ENCODE measurements around the gene LIPM. TPM values are rescaled to one million over a fixed set of nuclear protein-coding genes. Genes with fewer than 3 reads are reported as not detected.

Gene LIPM
- total RNA-seq, 1 experiment from 2014 or later, result not detected

GRCh38 chr10:88830643-88831268 lies 28.2 kb downstream of the LIPM start:
- POLR2A ChIA-PET (ENCODE audit: unreplicated experiment), result no interaction called here
- H4K20me1 ChIP-seq (ENCODE audit: low read length), result no peaks in the 10 kb centered on the region
- H3K79me2 ChIP-seq (ENCODE audit: low read length), result no peaks in the 10 kb centered on the region
- no peaks in the 10 kb centered on the region for H3K9me3 ChIP-seq (ENCODE audit: low read length)
- H3K36me3 ChIP-seq (ENCODE audit: low read depth, low read length), result no peaks in the 10 kb centered on the region
- H2AFZ ChIP-seq (ENCODE audit: low read length), result no peak overlapping the region
- no peaks in the 10 kb centered on the region for H3K9me2 ChIP-seq (replicated peaks; ENCODE audit: low read length)
- CTCF ChIA-PET, result no interaction called here
- no peak overlapping the region for H3K9ac ChIP-seq (ENCODE audit: low read length)
- DNase-seq (no peak), ATAC-seq (no peak)
- no peaks in the 10 kb centered on the region for H3K4me1 ChIP-seq (ENCODE audit: insufficient read depth, low read length)
- H3K27ac ChIP-seq (ENCODE audit: low read length), result no peak overlapping the region
- no peak overlapping the region for H3K4me3 ChIP-seq (ENCODE audit: low read length)
- intact Hi-C loops (cut with micrococcal nuclease), result no loop called here
- no peaks in the 10 kb centered on the region for H3K27me3 ChIP-seq (ENCODE audit: low read length)
- BruUV-seq (replicated peaks), result no TSS peak
- TF ChIP-seq EZH2 (IDR thresholded peaks at IDR 0.05; ENCODE audit: low read length, unreplicated experiment), result no peak
- no peaks in the 10 kb centered on the region for H3F3A ChIP-seq (ENCODE audit: low read length, unreplicated experiment)
- H3K4me2 ChIP-seq (ENCODE audit: low read length), result no peak overlapping the region

GRCh38 chr10:88831709-88832108 lies 29.2 kb downstream of the LIPM start:
- TF ChIP-seq, protein P1, sequence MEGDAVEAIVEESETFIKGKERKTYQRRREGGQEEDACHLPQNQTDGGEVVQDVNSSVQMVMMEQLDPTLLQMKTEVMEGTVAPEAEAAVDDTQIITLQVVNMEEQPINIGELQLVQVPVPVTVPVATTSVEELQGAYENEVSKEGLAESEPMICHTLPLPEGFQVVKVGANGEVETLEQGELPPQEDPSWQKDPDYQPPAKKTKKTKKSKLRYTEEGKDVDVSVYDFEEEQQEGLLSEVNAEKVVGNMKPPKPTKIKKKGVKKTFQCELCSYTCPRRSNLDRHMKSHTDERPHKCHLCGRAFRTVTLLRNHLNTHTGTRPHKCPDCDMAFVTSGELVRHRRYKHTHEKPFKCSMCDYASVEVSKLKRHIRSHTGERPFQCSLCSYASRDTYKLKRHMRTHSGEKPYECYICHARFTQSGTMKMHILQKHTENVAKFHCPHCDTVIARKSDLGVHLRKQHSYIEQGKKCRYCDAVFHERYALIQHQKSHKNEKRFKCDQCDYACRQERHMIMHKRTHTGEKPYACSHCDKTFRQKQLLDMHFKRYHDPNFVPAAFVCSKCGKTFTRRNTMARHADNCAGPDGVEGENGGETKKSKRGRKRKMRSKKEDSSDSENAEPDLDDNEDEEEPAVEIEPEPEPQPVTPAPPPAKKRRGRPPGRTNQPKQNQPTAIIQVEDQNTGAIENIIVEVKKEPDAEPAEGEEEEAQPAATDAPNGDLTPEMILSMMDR (conservative IDR thresholded peaks at IDR 0.05; ENCODE audit: low read depth, low read length), result no peak
- TF ChIP-seq EZH2phosphoT487 (IDR thresholded peaks at IDR 0.05; ENCODE audit: borderline replicate concordance, low read length), result no peak
- TF ChIP-seq EZH2 (IDR thresholded peaks at IDR 0.05; ENCODE audit: low read length, unreplicated experiment), result no peak
- intact Hi-C loops (cut with micrococcal nuclease), result no loop called here
- no peak for DNase-seq
- H3K27me3 ChIP-seq (ENCODE audit: low read length), result no peaks in the 10 kb centered on the region
- no peaks in the 10 kb centered on the region for H3K9me3 ChIP-seq (ENCODE audit: low read length)
- H3K79me2 ChIP-seq (ENCODE audit: low read length), result no peaks in the 10 kb centered on the region
- H4K20me1 ChIP-seq (ENCODE audit: low read length), result no peaks in the 10 kb centered on the region
- H3F3A ChIP-seq (ENCODE audit: low read length, unreplicated experiment), result no peaks in the 10 kb centered on the region
- no peaks in the 10 kb centered on the region for H3K4me1 ChIP-seq (ENCODE audit: insufficient read depth, low read length)
- no peak for ATAC-seq
- CTCF ChIA-PET, result no interaction called here
- no peak overlapping the region for H3K4me3 ChIP-seq (ENCODE audit: low read length)
- no peak overlapping the region for H3K9ac ChIP-seq (ENCODE audit: low read length)
- no peak overlapping the region for H3K27ac ChIP-seq (ENCODE audit: low read length)
- H3K9me2 ChIP-seq (replicated peaks; ENCODE audit: low read length), result no peaks in the 10 kb centered on the region
- H3K36me3 ChIP-seq (ENCODE audit: low read depth, low read length), result no peaks in the 10 kb centered on the region
- no peak overlapping the region for H3K4me2 ChIP-seq (ENCODE audit: low read length)
- no peak overlapping the region for H2AFZ ChIP-seq (ENCODE audit: low read length)
- no TSS peak for BruUV-seq (replicated peaks)
- POLR2A ChIA-PET (ENCODE audit: unreplicated experiment), result no interaction called here

DNA sequence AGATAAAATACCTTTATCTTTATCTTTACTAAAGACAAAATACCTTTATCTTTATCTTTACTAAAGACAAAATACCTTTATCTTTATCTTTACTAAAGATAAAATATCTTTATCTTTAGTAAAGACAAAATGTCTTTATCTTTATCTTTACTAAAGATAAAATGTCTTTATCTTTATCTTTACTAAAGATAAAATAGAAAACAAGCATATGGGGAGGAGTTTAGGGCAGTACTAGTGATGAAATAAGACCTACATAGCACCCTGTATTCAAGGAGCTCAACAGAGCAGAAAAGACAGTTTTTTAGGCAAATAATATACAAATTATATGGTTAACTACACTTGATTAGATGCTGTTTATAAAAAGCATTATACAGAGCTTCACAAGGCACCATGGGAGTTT lies 29.8 kb downstream of the LIPM start:
- intact Hi-C loops (cut with micrococcal nuclease), result no loop called here
- TF ChIP-seq, protein P1 (conservative IDR thresholded peaks at IDR 0.05; ENCODE audit: low read depth, low read length), result no peak
- TF ChIP-seq EZH2phosphoT487 (IDR thresholded peaks at IDR 0.05; ENCODE audit: borderline replicate concordance, low read length) (no peak), EZH2 (IDR thresholded peaks at IDR 0.05; ENCODE audit: low read length, unreplicated experiment) (no peak)
- no peaks in the 10 kb centered on the region for H3K79me2 ChIP-seq (ENCODE audit: low read length)
- no TSS peak for BruUV-seq (replicated peaks)
- H3K4me2 ChIP-seq (ENCODE audit: low read length), result no peak overlapping the region
- H3K9me2 ChIP-seq (replicated peaks; ENCODE audit: low read length), result no peaks in the 10 kb centered on the region
- H2AFZ ChIP-seq (ENCODE audit: low read length), result no peak overlapping the region
- no peak for DNase-seq
- no peak overlapping the region for H3K9ac ChIP-seq (ENCODE audit: low read length)
- no peaks in the 10 kb centered on the region for H3K27me3 ChIP-seq (ENCODE audit: low read length)
- no peaks in the 10 kb centered on the region for H4K20me1 ChIP-seq (ENCODE audit: low read length)
- CTCF ChIA-PET, result no interaction called here
- H3F3A ChIP-seq (ENCODE audit: low read length, unreplicated experiment), result no peaks in the 10 kb centered on the region
- POLR2A ChIA-PET (ENCODE audit: unreplicated experiment), result no interaction called here
- ATAC-seq, result no peak
- H3K4me1 ChIP-seq (ENCODE audit: insufficient read depth, low read length), result no peaks in the 10 kb centered on the region
- H3K9me3 ChIP-seq (ENCODE audit: low read length), result no peaks in the 10 kb centered on the region
- H3K27ac ChIP-seq (ENCODE audit: low read length), result no peak overlapping the region
- H3K4me3 ChIP-seq (ENCODE audit: low read length), result no peak overlapping the region
- H3K36me3 ChIP-seq (ENCODE audit: low read depth, low read length), result no peaks in the 10 kb centered on the region

Measured in PC-3 (cell line).